A673 (cell line): ENCODE data around the gene SOX11. TPM values are rescaled to one million over a fixed set of nuclear protein-coding genes. Genes with fewer than 3 reads are reported as not detected.

ENCODE experiments used
- BruUV-seq: library from RNA; stranded (reverse); fragments of 400-500 nt; replicated peaks from 2 replicates; lab custom pipeline; 2021; lab: Mats Ljungman, UMichigan
- CTCF ChIA-PET: fragments of 300-600 bp; sonication (Branson Sonifier 250); formaldehyde crosslinking; loops from one replicate; lab custom pipeline; 2022; ENCODE audit warnings: antibody characterized with exemption; lab: Charles Lee
- POLR2A ChIA-PET: fragments of 300-600 bp; sonication (Branson Sonifier 250); formaldehyde crosslinking; loops from one replicate; lab custom pipeline; 2022; ENCODE audit warnings: antibody characterized with exemption; ENCODE audit not compliant: low non-redundant PET; lab: Charles Lee
- DNase-seq: peaks from one replicate; pipeline ENCODE4 v3.0.0-alpha.2; 2015; ENCODE audit warnings: low spot score
- H3K27ac ChIP-seq: fragments of 200-600 bp; sonication (generic); 2 replicates; pipeline ENCODE4 v1.5.1; 2016; ENCODE audit warnings: mixed run types, low read depth, mild to moderate bottlenecking, mixed read lengths, antibody characterized with exemption, low read length; ENCODE audit not compliant: poor library complexity, severe bottlenecking
- H3K27me3 ChIP-seq: fragments of 200-600 bp; sonication (generic); replicated peaks from 2 replicates; pipeline ENCODE4 v1.6.1; 2017; ENCODE audit warnings: mixed run types, low read depth, mild to moderate bottlenecking, mixed read lengths, antibody characterized with exemption, low read length; ENCODE audit not compliant: insufficient read depth, poor library complexity
- H3K36me3 ChIP-seq: fragments of 200-600 bp; sonication (generic); 2 replicates; pipeline ENCODE4 v1.6.1; 2016; ENCODE audit warnings: mixed run types, mild to moderate bottlenecking, mixed read lengths, antibody characterized with exemption, low read length; ENCODE audit not compliant: insufficient read depth, poor library complexity, severe bottlenecking
- H3K4me1 ChIP-seq: fragments of 200-600 bp; sonication (generic); 2 replicates; pipeline ENCODE4 v1.6.1; 2017; ENCODE audit warnings: mixed run types, mild to moderate bottlenecking, mixed read lengths, antibody characterized with exemption, low read length; ENCODE audit not compliant: insufficient read depth, poor library complexity, severe bottlenecking
- H3K4me3 ChIP-seq: fragments of 200-600 bp; sonication (generic); 2 replicates; pipeline ENCODE4 v1.5.1; 2016; ENCODE audit warnings: low read depth, mixed run types, mild to moderate bottlenecking, mixed read lengths, low read length; ENCODE audit not compliant: poor library complexity, severe bottlenecking
- H3K9me3 ChIP-seq: fragments of 200-600 bp; sonication (generic); 2 replicates; pipeline ENCODE4 v1.6.1; 2016; ENCODE audit warnings: mixed run types, low read depth, mild to moderate bottlenecking, mixed read lengths, antibody characterized with exemption, low read length; ENCODE audit not compliant: poor library complexity, severe bottlenecking
- CTCF ChIP-seq: fragments of 300-800, 200-600 bp; sonication (generic); conservative IDR thresholded peaks from 2 replicates; pipeline ENCODE4 v1.5.1; 2017; ENCODE audit warnings: low read depth, mild to moderate bottlenecking, antibody characterized with exemption, low read length, moderate library complexity, mixed read lengths
- EZH2 ChIP-seq: fragments of 200-600 bp; sonication (generic); IDR thresholded peaks from 2 replicates; pipeline ENCODE4 v1.6.1; 2017; ENCODE audit warnings: borderline replicate concordance, low read depth, mild to moderate bottlenecking, mixed read lengths, antibody characterized with exemption, low read length; ENCODE audit not compliant: poor library complexity, severe bottlenecking
- intact Hi-C: fragments of 100-400 bp; cut with micrococcal nuclease; formaldehyde crosslinking; loops from one replicate; pipeline ENCODE4 v1.10.0; 2022; ENCODE audit not compliant: unreplicated experiment
- total RNA-seq: library from RNA; stranded (reverse); gene quantifications from 2 replicates; pipeline ENCODE4 v1.2.3, GENCODE V29; 2021

The SOX11 gene
- total RNA-seq, 1 experiment from 2014 or later = 73.9 TPM

GRCh38 chr2:5692561-5693286 is 540 bp downstream of the SOX11 start:
- POLR2A ChIA-PET = interaction anchor here (0.6 kb wide), 3 partner anchors 144 to 1021 kb away, joined by 3 to 4 read pairs (median 3); no protein-coding TSS in a partner anchor
- intact Hi-C loops = loop anchor here (1.0 to 10.0 kb wide), 8 partner anchors 142 to 1958 kb away; no protein-coding TSS in a partner anchor

GRCh38 chr2:5693287-5694201 is 1.4 kb downstream of the SOX11 start:
- Histone ChIP-seq H3K27me3 (no peaks in the 10 kb centered on the region), H3K4me1 (peaks cover 9% of the 10 kb centered on the region), H3K4me3 (peak overlapping the region; percentile 86), H3K36me3 (peaks cover 4% of the 10 kb centered on the region), H3K9me3 (no peaks in the 10 kb centered on the region), H3K27ac (peak overlapping the region; percentile 78)
- no TSS peak for BruUV-seq
- POLR2A ChIA-PET = interaction anchor here (0.6 kb wide), 1 partner anchor 11 kb away, joined by 3 read pairs; no protein-coding TSS in a partner anchor
- intact Hi-C loops = loop anchor here (1.0 to 10.0 kb wide), 8 partner anchors 141 to 1959 kb away; no protein-coding TSS in a partner anchor
- peak; percentile 61 for DNase-seq
- TF ChIP-seq CTCF = no peak
- no peak for TF ChIP-seq EZH2
- CTCF ChIA-PET = interaction anchor here (1.2 kb wide), 2 partner anchors 1965 kb away, joined by 3 to 5 read pairs; no protein-coding TSS in a partner anchor

More at GRCh38 chr2:5692561-5693286, 540 bp downstream of the SOX11 start:
- Histone ChIP-seq H3K27ac (peak overlapping the region; percentile 78), H3K4me1 (peaks cover under 1% of the 10 kb centered on the region), H3K9me3 (no peaks in the 10 kb centered on the region), H3K4me3 (peak overlapping the region; percentile 86), H3K36me3 (peaks cover 4% of the 10 kb centered on the region), H3K27me3 (no peaks in the 10 kb centered on the region)
- CTCF ChIA-PET = interaction anchor here (0.5 to 1.2 kb wide), 4 partner anchors 320 to 1965 kb away, joined by 4 to 7 read pairs (median 6); no protein-coding TSS in a partner anchor
- BruUV-seq = no TSS peak
- TF ChIP-seq EZH2 (no peak), CTCF (no peak)
- peak; percentile 51 for DNase-seq

- H3K9me3 ChIP-seq = no peaks in the 10 kb centered on the region
- no peak for TF ChIP-seq EZH2
- no peak for TF ChIP-seq CTCF
- POLR2A ChIA-PET = interaction anchor here (0.6 to 0.7 kb wide), 2 partner anchors 11 to 221 kb away, joined by 3 to 17 read pairs; no protein-coding TSS in a partner anchor
- peak; percentile 71 for DNase-seq
- CTCF ChIA-PET = interaction anchor here (1.2 kb wide), 1 partner anchor 1966 kb away, joined by 3 read pairs; no protein-coding TSS in a partner anchor
- H3K27me3 ChIP-seq = no peaks in the 10 kb centered on the region
- BruUV-seq = TSS peak; percentile 55
- H3K4me3 ChIP-seq = peak overlapping the region; percentile 86
- intact Hi-C loops = loop anchor here (5.0 to 10.0 kb wide), 7 partner anchors 140 to 1960 kb away; no protein-coding TSS in a partner anchor
- H3K4me1 ChIP-seq = peaks cover 15% of the 10 kb centered on the region
- H3K36me3 ChIP-seq = peaks cover 4% of the 10 kb centered on the region
- H3K27ac ChIP-seq = no peak overlapping the region
These were observed 2.1 kb downstream of the SOX11 start for GRCh38 chr2:5694306-5694705.
